Neural cell (in vitro differentiated cells): ENCODE data around the gene PTPN22.

Experiments
- EP300 ChIP-seq: fragments of 450-650 bp; conservative IDR thresholded peaks from 2 replicates; pipeline ENCODE4 v1.6.1; 2014; ENCODE audit warnings: antibody characterized with exemption, mild to moderate bottlenecking, moderate library complexity; ENCODE audit not compliant: poor library complexity, severe bottlenecking
- EZH2 ChIP-seq: fragments of 200-600, 300-800 bp; shearing (Covaris generic), sonication (generic); IDR thresholded peaks from 2 replicates; pipeline ENCODE4 v1.6.1; 2014; ENCODE audit warnings: antibody characterized with exemption, low read length, borderline replicate concordance, mild to moderate bottlenecking; ENCODE audit not compliant: insufficient read depth, poor library complexity, severe bottlenecking
- POLR2AphosphoS5 ChIP-seq: IDR thresholded peaks from 2 replicates; pipeline ENCODE4 v1.6.1; 2012
- TF ChIP-seq, protein P1 (sequence below): fragments of 450-650 bp; IDR thresholded peaks from 2 replicates; pipeline ENCODE4 v1.5.1; 2014; ENCODE audit warnings: antibody characterized with exemption, mild to moderate bottlenecking, moderate library complexity; ENCODE audit not compliant: poor library complexity, severe bottlenecking

DNA sequence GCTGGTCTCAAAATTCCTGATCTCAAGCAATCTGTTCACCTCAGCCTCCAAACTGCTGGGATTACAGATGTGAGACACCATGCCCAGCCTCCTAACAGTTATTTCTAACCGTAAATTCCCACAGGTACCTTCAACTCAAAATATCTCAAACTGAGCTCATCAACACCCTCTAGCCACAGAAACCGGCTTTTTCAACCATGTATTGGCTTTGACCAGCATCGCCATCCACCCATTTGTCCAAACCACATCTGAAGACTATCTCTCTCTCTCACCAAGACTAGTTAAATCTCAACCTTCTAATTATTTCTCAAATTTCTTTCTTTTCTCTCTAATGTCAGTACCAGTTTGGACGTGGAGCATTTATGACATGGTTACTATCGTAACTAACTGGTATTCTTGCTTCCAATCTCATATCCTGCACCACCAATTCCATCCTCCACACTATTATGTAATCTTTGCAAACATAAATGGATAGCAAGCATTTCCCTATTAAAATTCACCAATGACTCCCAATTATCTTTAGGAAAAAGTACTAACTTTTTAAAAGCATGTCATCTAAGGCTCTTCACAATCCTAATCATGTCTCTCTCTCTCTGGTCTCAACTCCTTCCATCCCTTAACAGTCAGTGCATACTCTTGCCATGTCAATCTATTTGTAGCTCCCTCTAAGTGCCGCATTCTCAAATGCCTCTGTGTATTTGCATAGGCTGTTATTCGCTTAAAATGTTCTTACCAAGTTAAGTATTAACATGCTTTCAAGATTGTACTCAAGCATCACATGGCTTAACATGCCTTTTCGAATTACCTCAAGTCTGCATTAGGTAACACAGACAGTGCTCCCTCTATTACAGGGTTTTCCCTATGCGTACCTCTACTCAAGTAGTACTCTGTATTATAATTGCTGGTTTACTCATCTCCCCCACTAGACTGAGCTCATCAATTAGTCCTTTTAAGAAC lies 77.4 kb downstream of the PTPN22 start:
- no peak for TF ChIP-seq EZH2
- TF ChIP-seq, protein P1, sequence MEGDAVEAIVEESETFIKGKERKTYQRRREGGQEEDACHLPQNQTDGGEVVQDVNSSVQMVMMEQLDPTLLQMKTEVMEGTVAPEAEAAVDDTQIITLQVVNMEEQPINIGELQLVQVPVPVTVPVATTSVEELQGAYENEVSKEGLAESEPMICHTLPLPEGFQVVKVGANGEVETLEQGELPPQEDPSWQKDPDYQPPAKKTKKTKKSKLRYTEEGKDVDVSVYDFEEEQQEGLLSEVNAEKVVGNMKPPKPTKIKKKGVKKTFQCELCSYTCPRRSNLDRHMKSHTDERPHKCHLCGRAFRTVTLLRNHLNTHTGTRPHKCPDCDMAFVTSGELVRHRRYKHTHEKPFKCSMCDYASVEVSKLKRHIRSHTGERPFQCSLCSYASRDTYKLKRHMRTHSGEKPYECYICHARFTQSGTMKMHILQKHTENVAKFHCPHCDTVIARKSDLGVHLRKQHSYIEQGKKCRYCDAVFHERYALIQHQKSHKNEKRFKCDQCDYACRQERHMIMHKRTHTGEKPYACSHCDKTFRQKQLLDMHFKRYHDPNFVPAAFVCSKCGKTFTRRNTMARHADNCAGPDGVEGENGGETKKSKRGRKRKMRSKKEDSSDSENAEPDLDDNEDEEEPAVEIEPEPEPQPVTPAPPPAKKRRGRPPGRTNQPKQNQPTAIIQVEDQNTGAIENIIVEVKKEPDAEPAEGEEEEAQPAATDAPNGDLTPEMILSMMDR: no peak
- TF ChIP-seq POLR2AphosphoS5: no peak
- TF ChIP-seq EP300: no peak
